ENCODE data around the gene DPY30.

DPY30 gene

DNA sequence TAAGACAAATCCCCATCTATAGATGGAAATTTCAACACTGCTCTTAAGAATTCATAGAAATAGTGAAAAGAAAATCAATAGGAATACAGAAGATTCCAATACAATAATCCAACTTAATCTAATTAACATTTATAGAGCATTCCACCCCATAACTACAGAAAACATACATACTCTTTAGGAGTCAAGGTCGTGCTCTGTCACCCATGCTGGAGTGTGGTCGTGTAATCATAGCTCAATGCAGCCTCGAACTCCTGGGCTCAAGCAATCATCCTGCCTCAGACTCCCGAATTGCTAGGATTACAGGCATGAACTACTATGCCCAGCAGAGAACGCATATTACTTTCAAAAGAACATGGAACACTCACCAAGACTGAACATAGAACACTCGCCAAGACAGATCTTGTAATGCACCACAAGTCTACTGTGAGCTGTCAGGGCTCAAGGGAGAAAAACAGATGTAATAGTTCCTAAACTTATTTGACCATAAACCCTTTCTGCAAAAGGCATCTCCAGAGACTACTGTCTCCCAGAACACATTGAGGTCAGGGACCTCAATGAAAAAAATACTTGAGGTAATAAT is 42.9 kb downstream of the DPY30 start:
- no peak overlapping the region for H3K4me3 Mint-ChIP-seq
- H3K27ac Mint-ChIP-seq: no peak overlapping the region
- no peaks in the 10 kb centered on the region for H3K27me3 Mint-ChIP-seq
- H3K4me1 Mint-ChIP-seq: peaks cover 55% of the 10 kb centered on the region
- DNase-seq (no peak), ATAC-seq (no peak)
- no peaks in the 10 kb centered on the region for H3K9me3 Mint-ChIP-seq

- H3K27ac Mint-ChIP-seq: no peak overlapping the region
- no peak for DNase-seq
Measured at GRCh38 chr2:31992934-31993333, 46.7 kb downstream of the DPY30 start.

DNA sequence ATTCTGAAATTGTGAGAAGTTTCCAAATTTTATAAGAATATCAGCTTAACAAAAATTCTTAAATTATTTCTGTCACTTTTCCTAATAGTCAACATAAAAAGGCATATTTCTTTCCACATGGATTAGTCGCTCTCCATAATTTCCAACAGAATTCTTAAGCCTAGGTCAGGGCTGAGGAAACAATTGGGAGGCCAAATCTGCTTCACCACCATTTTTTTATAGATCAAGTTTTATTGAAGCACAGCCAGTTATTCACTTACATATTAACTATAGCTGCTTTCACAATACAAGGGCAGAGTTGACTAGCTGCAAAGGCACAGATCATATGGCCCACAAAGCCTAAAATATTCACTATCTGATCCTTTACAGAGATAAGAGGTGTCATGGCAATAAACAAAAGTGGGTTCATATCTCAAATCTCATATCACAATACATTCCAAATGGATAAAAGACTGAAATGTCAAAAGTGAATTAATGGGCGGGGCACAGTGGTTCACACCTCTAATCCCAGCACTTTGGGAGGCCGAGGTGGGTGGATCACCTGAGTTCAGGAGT is 47.5 kb downstream of the DPY30 start:
- no peak for ATAC-seq
- H3K9me3 Mint-ChIP-seq: no peaks in the 10 kb centered on the region
- no peak overlapping the region for H3K27ac Mint-ChIP-seq
- H3K27me3 Mint-ChIP-seq: no peaks in the 10 kb centered on the region
- no peak overlapping the region for H3K4me3 Mint-ChIP-seq
- H3K4me1 Mint-ChIP-seq: peaks cover 47% of the 10 kb centered on the region
- no peak for DNase-seq

More at GRCh38 chr2:31992934-31993333, 46.7 kb downstream of the DPY30 start:
- Mint-ChIP-seq H3K4me1 (peaks cover 51% of the 10 kb centered on the region), H3K9me3 (no peaks in the 10 kb centered on the region), H3K27me3 (no peaks in the 10 kb centered on the region), H3K4me3 (no peak overlapping the region)
- ATAC-seq: no peak

DNA sequence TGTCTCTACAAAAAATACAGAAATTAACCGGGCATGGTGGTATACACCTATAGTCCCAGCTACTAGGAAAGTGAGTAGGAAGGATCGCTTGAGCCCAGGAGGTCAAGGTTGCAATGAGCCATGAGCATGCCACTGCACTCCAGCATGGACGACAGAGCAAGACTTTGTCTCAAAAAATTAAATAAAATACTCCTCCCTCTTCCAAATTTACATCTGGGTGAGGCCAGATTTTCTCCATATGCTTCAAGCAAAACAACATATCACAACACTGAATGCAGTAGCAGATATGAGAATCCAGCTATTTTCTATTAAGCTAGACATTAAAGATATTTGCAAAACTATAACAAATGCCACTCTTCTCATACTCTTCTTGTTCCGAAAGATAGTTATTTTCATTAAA is 49.7 kb downstream of the DPY30 start:
- DNase-seq: no peak
- ATAC-seq: no peak
- Mint-ChIP-seq H3K27me3 (no peaks in the 10 kb centered on the region), H3K9me3 (no peaks in the 10 kb centered on the region), H3K27ac (no peak overlapping the region), H3K4me3 (no peak overlapping the region), H3K4me1 (peaks cover 29% of the 10 kb centered on the region)

GRCh38 chr2:31987454-31988220 is 52.0 kb downstream of the DPY30 start:
- Mint-ChIP-seq H3K9me3 (no peaks in the 10 kb centered on the region), H3K27me3 (no peaks in the 10 kb centered on the region), H3K4me1 (peaks cover 20% of the 10 kb centered on the region), H3K27ac (no peak overlapping the region), H3K4me3 (no peak overlapping the region)
- ATAC-seq (peak; percentile 71), DNase-seq (no peak)

DNA sequence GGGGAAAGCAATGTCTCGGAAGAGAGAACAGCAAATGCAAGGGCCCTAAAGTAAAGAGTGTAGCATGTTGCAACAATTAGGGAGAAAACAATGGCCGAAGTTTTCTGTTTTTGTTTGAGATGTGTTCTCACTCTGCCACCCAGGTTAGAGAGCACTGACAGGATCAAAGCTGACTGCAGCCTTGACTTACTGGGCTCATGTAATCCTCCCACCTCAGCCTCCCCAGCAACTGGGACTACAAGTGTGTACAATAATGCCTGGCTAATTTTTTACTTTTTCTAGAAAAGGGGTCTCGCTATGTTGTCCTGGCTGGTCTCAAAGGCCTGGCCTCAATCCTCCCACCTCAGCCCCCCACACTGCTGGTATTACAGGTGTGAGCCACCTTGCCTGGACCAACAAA is 52.7 kb downstream of the DPY30 start:
- Mint-ChIP-seq H3K9me3 (no peaks in the 10 kb centered on the region), H3K4me3 (no peak overlapping the region), H3K27ac (peak overlapping the region in 1 of 2 donors; percentile 68), H3K4me1 (peaks cover 16% of the 10 kb centered on the region), H3K27me3 (no peaks in the 10 kb centered on the region)
- ATAC-seq (no peak), DNase-seq (no peak)

GRCh38 chr2:31983762-31984467 is 55.7 kb downstream of the DPY30 start:
- H3K27me3 Mint-ChIP-seq: no peaks in the 10 kb centered on the region
- no peak overlapping the region for H3K4me3 Mint-ChIP-seq
- ATAC-seq (no peak), DNase-seq (no peak)
- H3K4me1 Mint-ChIP-seq: peaks cover 26% of the 10 kb centered on the region
- no peak overlapping the region for H3K27ac Mint-ChIP-seq
- peaks cover 2 to 3% of the 10 kb centered on the region in 2 donors for H3K9me3 Mint-ChIP-seq

- Mint-ChIP-seq H3K27ac (no peak overlapping the region), H3K4me3 (no peak overlapping the region), H3K9me3 (peaks cover 6 to 7% of the 10 kb centered on the region in 2 donors), H3K27me3 (no peaks in the 10 kb centered on the region), H3K4me1 (peaks cover 25% of the 10 kb centered on the region)
- peak; percentile 90 for ATAC-seq
- DNase-seq: no peak
Measured at GRCh38 chr2:31980674-31981356, 58.8 kb downstream of the DPY30 start.

DNA sequence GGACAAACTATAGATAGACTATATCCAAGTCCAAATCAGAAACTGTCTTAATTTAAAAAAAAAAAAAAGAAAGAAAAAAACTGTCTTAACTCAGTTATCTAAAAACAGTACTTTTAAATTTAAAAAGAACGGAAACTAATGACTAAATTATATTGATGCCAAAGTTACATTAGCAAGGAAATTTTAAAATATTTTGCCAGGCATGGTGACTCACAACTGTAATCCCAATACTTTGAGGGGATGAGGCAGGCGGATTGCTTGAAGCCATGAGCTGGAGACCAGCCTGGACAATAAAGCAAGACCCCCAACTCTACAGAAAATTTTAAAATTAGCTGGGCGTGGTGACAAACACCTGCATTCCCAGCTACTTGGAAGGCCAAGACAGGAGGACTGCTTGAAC is 59.6 kb downstream of the DPY30 start:
- Mint-ChIP-seq H3K9me3 (peaks cover 6 to 7% of the 10 kb centered on the region in 2 donors), H3K27me3 (no peaks in the 10 kb centered on the region), H3K4me1 (peaks cover 25% of the 10 kb centered on the region), H3K4me3 (no peak overlapping the region), H3K27ac (no peak overlapping the region)
- DNase-seq (no peak), ATAC-seq (no peak)

GRCh38 chr2:31979018-31979417 is 60.6 kb downstream of the DPY30 start:
- H3K4me3 Mint-ChIP-seq: no peak overlapping the region
- H3K27me3 Mint-ChIP-seq: no peaks in the 10 kb centered on the region
- no peak overlapping the region for H3K27ac Mint-ChIP-seq
- peaks cover 6 to 7% of the 10 kb centered on the region in 2 donors for H3K9me3 Mint-ChIP-seq
- no peak for ATAC-seq
- H3K4me1 Mint-ChIP-seq: peaks cover 32% of the 10 kb centered on the region
- no peak for DNase-seq

- Mint-ChIP-seq H3K4me1 (peaks cover 38% of the 10 kb centered on the region), H3K9me3 (peaks cover 6 to 7% of the 10 kb centered on the region in 2 donors), H3K27ac (no peak overlapping the region), H3K27me3 (no peaks in the 10 kb centered on the region), H3K4me3 (no peak overlapping the region)
- ATAC-seq (no peak), DNase-seq (no peak)
Measured at GRCh38 chr2:31978436-31978835, 61.2 kb downstream of the DPY30 start.

Data from stimulated activated naive CD8-positive, alpha-beta T cell treated with anti-CD3 and anti-CD28 coated beads, Interleukin-15, amount 100 ng/mL, for 72 hours (primary cell).